ENCODE results near the gene EDC3.
A peak's percentile ranks its signal among the peaks of the same experiment; 100 is the strongest.

EDC3 gene

GRCh38 chr15:74655424-74655823, 40.4 kb downstream of the EDC3 start:
- no peak for TF ChIP-seq CTCF (IDR thresholded peaks at IDR 0.05; ENCODE audit: low read depth, low read length, missing control alignments)
- in situ Hi-C loops (cut with HindIII; ENCODE audit: low sequenced_read_pairs): no loop called here
- DNase-seq (ENCODE audit: low read depth): peak; percentile 28
- no peak overlapping the region for H3K4me3 ChIP-seq (ENCODE audit: low read depth, low read length)

GRCh38 chr15:74653426-74654102, 42.3 kb downstream of the EDC3 start:
- DNase-seq (ENCODE audit: low read depth): peak; percentile 72
- in situ Hi-C loops (cut with HindIII; ENCODE audit: low sequenced_read_pairs): no loop called here
- TF ChIP-seq CTCF (IDR thresholded peaks at IDR 0.05; ENCODE audit: low read depth, low read length, missing control alignments): no peak
- no peak overlapping the region for H3K4me3 ChIP-seq (ENCODE audit: low read depth, low read length)

GRCh38 chr15:74651242-74651741, 44.5 kb downstream of the EDC3 start:
- no peak overlapping the region for H3K4me3 ChIP-seq (ENCODE audit: low read depth, low read length)
- TF ChIP-seq CTCF (IDR thresholded peaks at IDR 0.05; ENCODE audit: low read depth, low read length, missing control alignments): no peak
- DNase-seq (ENCODE audit: low read depth): peak; percentile 65
- in situ Hi-C loops (cut with HindIII; ENCODE audit: low sequenced_read_pairs): no loop called here

- DNase-seq (ENCODE audit: low read depth): no peak
- H3K4me3 ChIP-seq (ENCODE audit: low read depth, low read length): no peak overlapping the region
- TF ChIP-seq CTCF (IDR thresholded peaks at IDR 0.05; ENCODE audit: low read depth, low read length, missing control alignments): no peak
- in situ Hi-C loops (cut with HindIII; ENCODE audit: low sequenced_read_pairs): no loop called here
These were observed 47.6 kb downstream of the EDC3 start for GRCh38 chr15:74648051-74648842.

GRCh38 chr15:74646480-74646879, 49.3 kb downstream of the EDC3 start:
- no peak for TF ChIP-seq CTCF (IDR thresholded peaks at IDR 0.05; ENCODE audit: low read depth, low read length, missing control alignments)
- in situ Hi-C loops (cut with HindIII; ENCODE audit: low sequenced_read_pairs): no loop called here
- DNase-seq (ENCODE audit: low read depth): no peak
- no peak overlapping the region for H3K4me3 ChIP-seq (ENCODE audit: low read depth, low read length)

GRCh38 chr15:74643665-74644204, 52.1 kb downstream of the EDC3 start:
- no peak overlapping the region for H3K4me3 ChIP-seq (ENCODE audit: low read depth, low read length)
- in situ Hi-C loops (cut with HindIII; ENCODE audit: low sequenced_read_pairs): no loop called here
- no peak for TF ChIP-seq CTCF (IDR thresholded peaks at IDR 0.05; ENCODE audit: low read depth, low read length, missing control alignments)
- DNase-seq (ENCODE audit: low read depth): no peak

Data from astrocyte of the cerebellum (primary cell).